Activated CD8-positive, alpha-beta memory T cell treated with anti-CD3 and anti-CD28 coated beads for 48 hours (primary cell): Measurements from ENCODE around the gene LRRC27.
A peak's percentile ranks its signal among the peaks of the same experiment; 100 is the strongest.

Source experiments
- DNase-seq, 3 experiments: peaks; one replicate each; pipeline ENCODE4 v3.0.0-alpha.2; 2020; ENCODE audit warnings: low read depth in 2 of 3, low spot score in 2 of 3

The LRRC27 gene

DNA sequence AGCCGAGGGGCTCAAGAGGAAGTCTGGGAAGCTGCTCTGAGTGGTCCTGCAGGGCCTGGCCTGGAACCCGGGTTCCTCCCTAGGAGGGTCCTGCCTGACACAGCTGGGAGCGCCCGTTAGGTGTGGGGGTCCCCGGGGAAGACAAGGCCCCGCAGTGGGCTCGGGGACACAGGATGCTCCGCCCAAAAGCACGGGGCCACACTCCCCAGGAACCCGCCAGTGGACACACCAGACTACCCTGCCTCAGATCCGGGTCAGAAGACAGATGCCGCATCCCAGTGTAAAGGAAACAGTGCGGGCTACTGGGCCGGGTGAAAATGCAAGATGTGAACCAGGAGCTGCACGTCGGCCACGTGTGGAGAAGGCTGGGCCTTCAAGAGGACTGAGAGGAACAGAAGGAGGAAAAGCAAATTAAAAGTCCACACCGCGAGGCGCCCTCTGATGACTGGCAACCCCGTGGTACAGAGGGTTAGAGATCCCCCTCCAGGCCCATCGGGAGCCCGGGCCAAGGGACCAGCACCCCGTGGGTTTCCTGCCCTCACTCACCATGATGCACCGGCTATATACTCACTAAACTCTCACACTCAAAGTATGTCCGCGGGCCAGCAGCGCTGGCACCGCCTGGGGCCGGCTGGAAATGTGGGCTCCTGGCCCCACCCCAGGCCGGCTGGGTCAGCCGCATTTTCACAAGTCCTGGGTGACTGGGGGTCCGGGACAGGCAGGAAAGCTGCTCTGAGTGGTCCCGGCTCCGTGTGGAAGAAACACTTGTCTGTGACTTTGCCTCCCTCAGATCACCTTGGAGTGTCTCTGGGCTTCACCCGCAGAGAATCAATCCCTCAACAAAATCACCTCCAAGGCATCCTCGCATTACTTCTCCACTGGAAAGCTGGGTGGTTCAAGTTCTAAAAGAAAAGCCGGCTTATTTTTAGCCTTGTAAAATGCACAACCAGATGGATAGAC, 30.3 kb upstream of the LRRC27 start:
- DNase-seq, result no peak

DNA sequence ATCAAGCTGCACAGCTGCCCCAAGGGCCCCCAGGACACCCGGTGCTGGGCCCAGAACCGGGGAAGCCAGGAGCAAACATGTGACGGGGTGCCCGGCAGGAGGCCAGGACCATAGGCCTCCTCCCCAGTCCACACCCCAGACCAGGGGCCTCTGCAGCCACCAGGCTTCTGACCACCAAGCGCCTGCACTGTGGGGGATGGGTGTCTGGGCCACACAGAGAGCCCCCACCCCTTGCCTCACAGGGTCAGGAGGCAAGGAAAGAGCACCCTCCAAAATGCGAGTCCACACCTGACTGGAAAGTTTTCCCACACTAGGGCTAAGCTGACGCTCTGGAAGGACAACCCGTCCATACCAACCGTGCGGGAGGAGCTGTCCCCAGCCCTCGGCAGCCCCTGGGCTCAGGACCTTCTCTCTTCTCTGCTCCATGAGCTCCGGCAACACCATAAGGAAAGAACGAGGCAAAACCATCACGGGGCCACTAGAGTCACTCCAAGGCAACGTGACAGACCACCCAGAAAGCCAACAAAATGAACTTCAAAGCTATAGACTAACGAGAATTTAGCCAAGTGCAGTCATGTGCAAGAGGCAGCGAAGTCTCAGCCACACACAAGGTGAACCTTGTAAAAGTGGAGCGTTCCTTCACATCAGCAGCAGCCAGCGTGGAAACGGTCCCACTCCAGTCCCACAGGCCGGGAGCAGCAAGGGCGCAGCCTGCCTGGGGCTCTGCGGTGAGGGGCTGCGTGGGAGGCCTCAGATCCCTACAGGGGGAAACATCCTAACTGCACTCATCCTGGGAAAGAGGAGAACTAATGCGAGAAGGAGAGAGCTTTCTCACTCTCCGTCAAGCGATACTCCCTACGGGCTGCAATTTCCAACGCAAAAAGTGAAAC, 29.3 kb upstream of the LRRC27 start:
- no peak for DNase-seq

DNA sequence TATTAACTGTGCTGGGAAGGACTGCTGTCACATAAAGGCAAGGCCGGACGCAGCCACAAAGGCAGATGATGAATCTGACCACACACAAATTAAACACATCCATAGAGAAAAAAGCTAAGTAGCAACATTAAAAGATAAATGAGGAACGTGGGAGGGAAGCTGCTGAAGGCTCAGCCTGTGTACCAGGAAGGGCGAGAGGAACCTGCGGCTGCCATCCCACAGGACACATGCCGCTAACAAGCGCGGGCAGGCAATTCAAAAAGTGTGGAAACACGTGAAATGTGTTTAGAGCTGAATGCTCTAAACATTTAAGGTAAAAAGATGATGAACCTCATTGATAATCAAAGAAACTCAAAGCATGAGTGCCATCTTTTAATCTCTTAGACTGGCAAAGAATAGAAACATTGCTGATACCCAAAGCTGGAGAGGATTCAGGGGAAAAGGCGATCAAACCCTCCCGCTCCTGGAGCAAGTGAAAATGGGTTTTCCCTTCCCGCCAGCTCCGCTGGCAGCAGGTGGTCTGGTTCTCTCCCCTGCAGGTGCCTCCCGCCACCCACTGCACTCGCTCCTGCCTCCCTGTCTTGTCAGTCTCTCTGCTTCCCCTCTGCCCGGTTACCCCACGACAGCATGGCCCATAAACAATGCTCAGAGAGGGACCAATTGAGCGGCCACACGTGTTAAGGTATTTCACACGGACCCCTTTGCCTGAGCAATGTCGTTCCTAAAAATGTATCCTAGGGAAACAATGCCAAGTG, 28.5 kb upstream of the LRRC27 start:
- no peak for DNase-seq

DNA sequence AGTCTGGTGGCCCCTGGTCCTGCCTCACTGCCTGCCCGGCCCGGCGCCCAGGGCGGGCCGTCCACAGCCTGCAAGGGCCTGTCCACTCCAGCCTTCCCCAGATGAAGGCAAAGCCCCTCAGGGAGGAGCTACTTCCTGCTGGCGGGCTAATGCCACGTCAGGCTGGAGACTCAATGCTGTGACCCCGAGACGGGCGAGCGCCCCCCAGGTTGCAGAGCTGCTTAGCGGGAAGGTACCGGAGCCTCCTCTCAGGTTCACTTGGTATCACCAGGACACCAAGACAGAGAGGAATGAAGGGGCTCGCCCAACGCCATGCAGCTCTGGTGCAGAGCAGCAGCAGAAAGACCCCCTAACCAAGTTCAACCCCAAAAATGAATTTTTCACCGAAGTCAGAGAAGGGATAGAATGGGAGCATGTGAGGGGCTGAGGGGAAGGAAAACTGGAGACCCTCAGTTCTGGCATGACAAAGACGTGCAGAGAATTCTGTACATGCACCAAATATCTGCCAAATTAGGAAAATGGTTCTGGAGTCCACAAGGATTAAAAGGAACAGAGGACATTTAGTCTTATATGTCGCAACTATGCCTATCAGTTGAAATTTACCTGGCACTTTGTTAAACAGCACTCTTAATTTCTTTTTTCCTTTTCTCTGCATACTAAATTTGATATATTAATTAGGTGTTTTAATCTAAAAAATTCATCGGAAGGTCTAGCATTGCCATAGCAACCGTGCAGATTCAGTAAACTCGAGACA, 27.1 kb upstream of the LRRC27 start:
- DNase-seq, result no peak

DNA sequence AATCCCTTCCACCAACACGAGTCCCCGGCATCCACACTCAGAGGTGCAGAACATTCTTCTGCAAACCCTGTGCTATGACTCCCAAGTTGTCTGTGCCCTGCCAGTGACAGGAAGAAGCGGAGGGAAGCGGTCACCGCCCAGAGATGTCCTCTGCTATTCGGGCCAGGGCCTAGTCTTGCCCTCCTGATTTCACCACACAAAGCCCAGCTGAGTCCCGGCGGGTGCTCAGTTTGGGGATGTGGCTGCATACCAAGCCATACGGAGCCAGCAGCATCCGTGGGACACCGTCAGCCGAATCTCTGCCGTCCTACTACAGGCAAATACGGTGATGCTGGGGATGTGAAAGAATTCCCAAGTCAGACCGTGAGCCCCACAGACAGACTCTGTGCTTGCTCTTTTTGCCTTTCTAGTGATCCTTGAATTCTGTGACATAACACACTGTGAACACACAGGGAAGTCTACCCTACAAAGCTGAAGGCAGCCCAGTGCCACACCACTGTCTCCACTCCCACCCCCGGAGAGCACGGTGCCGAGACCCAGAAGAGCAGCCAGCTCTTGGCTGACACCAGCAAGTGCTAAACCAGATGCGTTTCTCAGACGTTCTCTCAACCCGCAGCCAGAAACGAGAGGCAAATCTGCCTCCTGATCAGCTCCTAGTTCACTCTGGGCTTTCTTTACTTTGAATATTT, 26.2 kb upstream of the LRRC27 start:
- DNase-seq, result no peak

DNA sequence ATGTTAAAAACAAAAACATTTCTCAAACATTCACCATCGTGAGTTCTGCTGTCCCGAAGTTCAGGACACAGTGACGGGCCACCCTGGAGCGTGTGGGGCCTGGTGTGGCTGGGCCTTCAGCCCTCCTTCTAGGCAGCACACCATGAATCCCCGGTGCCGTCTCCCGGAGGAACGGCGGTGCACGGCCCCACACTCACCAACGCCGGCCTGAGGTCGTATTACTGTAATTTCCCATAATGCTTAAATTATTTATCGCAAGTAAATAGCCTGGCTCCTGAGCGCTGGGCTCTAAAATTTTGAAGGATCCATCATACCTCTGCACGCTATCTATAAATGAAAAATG, 25.7 kb upstream of the LRRC27 start:
- no peak for DNase-seq

DNA sequence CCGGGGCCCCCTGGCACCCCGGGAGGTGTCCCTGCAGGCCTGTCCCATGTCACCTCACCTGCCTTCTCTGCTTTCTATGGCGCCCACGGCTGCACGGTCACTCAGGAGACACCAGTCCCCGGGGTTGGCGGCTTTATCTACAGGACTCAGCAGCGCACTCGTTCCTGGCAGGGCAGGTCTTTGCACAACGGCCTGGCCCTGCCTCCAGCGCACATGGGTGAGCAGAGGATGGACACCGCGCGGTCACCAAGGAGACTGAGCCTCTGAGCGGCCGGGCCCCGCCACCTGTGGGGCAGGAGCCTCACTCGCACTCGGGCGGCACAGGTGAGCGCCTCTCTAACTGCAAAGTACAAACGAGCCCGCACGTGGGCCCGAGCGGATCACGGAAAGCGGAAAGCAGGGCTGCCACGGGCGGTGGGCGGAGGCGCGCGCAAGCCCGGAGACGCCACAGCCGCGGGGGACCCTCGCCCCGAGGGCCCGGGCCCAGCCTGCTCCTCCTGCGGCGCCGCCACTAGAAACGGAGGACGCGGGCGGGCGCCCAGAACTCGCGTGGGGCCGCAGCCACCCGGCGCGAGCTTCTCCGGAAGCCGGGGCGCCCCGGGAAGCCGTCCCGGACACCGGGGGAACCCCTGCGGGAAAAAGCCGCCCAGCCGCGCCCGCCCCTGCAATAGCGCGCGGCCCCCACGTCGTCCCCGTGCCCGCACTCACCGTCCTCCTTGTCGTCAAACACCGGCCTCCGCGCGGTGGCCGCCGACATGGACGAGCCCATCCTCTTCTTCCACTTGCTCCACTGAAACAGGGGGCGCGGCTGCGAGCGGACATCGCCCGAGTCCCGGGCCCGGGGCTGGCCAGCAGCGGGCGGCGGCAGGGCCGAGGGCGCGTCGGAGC, 24.9 kb upstream of the LRRC27 start:
- no peak for DNase-seq

DNA sequence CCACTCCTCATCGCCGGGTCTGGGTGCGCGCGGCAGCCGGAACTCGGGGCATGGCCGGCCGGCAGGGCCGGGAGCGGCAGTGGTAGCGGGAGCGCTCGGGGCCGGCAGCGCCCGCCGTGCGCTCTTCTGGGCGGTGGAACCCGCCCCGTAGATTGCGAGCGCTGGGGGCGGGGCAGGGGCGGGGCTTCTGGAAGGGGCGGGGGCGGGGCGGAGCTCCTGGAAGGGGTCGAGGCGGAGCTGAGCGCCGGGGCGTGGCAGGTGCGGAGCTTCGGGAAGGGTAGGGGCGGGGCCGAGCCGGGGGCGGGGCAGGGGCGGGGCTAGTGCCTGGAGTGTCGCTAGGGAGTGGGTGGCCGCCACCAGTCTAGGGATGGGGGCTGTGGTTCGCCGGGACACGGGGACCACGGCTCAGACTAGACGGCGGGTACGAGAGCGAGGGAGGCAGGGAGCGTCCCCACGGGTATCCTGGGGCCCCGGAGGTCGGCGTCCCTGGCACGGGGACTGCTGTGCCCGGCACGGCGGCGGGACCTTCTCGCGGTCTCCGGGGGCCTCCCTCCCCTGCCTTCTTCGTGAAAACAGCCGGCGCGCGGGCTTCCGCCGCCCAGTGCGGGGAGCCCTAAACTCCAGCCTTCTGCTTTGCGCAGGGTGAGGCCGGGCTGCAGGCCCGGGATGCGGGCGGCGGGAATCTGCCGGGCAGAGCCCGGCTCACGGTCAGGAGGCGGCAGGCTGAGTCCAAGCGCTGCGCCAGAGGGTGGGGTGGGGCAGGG, 24.0 kb upstream of the LRRC27 start, which contains the start of gene STK32C:
Gene STK32C (minus strand): TSS at position 128 of the 764 bp plus-strand sequence. CDS start 117 bp downstream, at position 11.
- DNase-seq, result peak; percentile 73 to 82 (median 76)

DNA sequence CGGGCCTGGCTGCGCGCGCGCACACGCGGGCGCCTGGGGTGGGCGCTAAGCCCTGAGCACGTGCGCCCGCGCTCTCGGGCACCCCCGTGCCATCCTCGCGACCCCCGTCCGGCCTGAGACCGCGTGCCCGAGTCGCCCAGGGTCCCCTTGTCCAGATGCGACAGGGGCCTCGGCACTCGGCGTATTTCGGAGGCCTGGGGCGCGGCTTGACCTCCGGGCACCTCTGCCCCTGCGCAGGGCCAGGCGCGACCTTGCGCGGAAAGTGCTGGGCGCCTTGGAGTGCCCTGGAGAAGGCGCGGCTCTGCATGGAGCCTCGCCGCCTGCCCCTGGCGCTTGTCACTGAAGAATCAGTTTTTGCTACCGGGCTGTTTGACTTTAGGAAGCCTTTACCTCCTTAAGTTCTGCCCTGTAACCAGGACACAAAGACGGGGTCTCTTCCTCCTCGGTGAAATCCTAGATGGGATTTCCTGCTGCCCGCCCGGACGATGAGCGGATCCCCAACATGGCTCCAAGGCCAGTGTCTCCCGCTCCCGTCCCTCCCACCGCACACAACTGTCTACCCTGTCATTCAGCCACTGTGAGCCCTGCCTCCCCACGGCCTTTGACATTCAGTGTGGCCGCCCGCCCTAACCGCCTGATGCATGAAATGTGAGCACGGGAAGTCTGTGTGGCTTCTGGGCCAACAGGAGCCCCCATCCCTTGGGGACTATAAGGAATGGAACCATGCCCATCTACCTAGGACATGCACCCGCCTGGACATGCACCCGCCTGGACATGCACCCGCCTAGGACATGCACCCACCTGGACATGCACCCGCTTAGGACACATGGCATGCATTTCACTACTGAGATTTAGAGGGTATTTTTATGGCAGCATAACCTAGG, 23.2 kb upstream of the LRRC27 start:
- DNase-seq, result no peak

DNA sequence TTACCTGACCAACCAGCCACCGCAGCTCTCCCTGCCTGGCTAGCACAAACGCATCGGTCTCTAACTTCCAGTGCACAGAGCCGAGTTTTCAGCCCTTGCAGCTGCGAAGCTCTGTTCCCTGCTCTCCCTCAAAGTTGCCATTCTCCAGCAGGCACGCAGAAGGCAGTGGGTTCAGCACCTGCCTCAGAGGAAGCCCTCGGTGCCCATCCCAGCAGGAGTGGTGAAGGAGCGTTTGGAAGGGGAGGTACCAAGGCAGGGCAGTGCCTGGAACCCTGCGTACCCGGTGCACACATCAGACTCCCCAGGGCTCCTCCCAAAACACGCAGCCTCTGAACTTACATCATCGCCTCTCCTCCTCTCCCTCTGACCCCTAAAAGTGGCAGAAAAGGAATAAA, 22.5 kb upstream of the LRRC27 start:
- no peak for DNase-seq

DNA sequence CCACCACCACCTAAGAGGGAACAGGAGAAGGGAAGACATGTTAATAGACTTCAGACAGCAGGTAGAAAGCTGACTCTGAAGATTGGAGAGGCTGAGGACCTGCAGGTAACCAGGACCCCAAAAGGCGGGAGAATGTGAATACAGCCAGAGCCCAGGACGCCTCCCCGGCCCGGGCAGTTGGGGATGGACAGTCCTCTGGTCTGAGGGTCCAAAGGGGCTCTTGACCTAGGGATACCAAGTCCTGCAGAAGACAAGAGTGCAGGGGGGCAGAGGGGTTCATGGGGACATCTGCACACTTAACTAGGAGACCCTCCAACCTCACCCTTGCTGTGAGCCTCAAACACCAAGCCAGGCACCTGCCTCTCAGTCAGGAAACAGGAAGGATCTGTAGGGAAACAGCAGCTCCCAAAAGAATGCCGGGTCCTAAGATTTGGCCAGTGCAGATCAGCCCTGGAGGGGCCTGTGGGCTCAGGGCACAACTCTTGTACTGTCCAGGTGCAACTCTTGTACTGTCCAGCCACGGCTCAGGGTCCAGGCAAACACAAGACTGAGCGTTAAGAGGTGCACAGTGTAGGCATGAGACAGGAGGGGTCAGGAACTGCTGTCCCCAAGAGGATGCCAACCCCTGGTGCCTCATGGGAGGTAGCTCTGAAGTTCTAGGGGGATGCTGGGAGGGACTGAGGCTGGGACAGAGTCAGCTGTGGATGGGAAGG, 22.0 kb upstream of the LRRC27 start:
- DNase-seq, result no peak

DNA sequence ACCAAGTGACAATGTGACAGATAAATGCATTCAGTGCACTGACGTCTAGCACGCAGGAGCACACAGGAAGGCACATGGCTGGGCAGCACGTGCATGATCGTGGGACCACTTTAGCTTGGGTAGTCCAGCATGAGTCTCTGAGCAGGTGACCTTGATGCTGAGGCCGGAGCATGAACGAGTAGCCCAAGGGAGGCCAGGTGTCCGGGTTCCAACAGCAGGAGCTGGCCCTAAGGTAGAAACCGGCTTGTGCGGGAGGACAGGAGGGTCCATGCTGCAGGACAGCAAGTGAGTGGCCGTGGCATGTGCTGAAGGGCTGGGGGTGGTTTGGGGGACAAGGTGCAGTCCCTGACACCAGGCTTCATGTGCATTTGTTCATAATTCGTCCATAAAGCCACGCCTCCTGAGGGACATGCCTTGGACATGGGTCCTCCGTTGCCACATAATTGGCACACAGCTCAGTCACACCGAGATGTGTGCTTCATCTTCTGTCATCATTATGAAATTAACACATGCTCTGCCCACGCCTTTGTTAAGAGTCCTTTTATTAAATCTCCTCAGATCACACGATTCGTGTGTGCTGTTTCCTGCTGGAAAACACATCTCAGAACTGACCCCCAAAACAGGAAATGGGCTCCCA, 21.2 kb upstream of the LRRC27 start:
- DNase-seq, result no peak

DNA sequence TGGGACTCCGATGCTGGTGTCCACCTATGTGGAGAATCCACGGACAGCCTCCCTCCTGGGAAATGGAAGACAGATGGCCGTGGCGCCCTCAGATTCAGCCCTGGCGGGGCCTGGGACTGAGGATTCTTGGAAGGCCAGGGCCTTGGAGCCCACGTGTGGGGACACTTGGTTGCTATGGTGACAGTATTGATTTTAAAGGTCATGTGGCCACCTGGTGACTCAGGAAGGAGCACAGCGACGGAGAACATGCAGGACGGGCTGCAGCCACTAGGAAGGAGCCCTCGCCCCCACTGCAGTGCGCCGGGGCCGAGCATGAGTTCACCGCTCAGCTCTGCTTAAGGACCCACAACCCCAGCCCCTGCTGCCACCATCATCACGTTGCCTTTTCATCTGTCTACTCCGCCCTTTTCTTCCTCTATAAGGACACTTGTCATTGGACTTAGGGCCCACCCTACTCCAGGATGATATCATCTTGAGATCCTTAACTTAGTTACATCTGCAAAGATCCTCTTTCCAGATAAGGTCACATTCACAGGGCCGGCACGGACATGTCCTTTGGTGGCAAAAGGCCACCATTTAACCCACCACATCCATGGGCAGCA, 20.6 kb upstream of the LRRC27 start:
- DNase-seq, result no peak

DNA sequence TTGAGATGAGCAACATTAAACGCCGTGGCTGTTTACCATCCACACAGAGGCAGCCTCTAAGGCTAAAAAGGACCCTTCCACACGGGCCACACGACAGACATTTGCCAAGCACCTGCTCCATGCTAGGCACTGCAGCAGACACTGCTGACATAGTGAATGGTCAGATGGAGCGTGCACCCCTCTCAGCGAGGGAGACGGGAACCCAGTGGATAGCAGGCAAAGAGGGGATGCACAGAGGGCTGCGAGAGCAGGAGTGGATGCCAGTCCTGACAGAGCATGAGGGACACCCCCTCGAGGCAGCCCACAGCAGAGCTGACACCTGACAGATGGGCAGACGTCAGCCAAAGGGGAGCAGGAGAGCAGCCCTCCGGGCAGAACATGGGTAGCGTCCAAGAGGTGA, 18.7 kb upstream of the LRRC27 start:
- no peak for DNase-seq

DNA sequence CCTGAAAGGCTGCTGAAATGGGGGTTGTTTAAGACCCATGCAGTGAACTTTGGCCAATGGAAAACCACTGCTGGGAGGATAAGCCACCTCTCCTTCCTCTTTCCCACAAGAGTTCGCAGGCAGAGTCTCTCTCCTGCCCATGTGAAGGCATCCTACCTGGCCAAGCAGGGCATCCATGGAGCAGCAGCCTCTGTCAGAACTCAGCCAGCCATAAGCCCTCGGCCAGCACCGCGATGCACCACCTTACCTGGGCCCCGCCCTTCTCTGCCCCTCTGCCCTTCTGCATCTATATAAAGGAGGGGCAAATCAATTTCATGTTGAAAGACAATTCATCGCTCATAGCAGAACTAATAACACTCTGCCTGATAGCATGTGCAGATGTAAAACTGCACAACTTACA, 18.1 kb upstream of the LRRC27 start:
- no peak for DNase-seq

DNA sequence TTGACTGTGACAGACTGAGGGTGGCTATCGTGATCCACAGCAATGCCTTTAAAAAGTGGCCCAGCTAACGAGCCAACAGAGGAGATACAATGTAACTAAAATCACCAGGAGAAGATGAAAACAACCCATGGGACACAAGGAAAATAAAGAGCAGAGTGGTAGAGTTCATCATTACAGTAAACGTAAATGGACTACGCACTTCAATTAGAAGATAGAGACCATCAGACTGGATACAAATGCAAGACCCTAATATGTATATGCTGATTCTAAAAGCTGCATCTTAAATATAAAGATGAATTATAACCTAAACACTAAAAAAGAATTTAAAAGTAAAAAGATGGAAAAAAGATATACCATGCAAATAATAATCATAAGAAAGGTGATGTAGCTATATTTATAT, 17.7 kb upstream of the LRRC27 start:
- no peak for DNase-seq
